Activated CD4-positive, CD25-positive, alpha-beta regulatory T cell (primary cell): ENCODE data around the gene COG8.

Experiments
- DNase-seq, 4 experiments: peaks; one replicate each; lab custom pipeline; 2025; lab: John Stamatoyannopoulos, UW

COG8 gene

GRCh38 chr16:69346683-69347082 is 7.3 kb upstream of the COG8 start:
- no peak for DNase-seq

- no peak for DNase-seq
Observed at GRCh38 chr16:69345923-69346322, 6.6 kb upstream of the COG8 start.

- DNase-seq: no peak
Observed at GRCh38 chr16:69344171-69344570, 4.8 kb upstream of the COG8 start.

- no peak for DNase-seq
Observed at GRCh38 chr16:69340095-69340644, 806 bp upstream of the COG8 start.

- no peak for DNase-seq
Observed at GRCh38 chr16:69338557-69339288, 641 bp downstream of the COG8 start.

GRCh38 chr16:69334696-69335095 is 4.7 kb downstream of the COG8 start:
- DNase-seq: no peak

- DNase-seq: peak; percentile 61 to 67 (median 63)
Observed at GRCh38 chr16:69330286-69331109, 8.9 kb downstream of the COG8 start, which contains the start of gene PDF. TSS of gene PDF (minus strand) at chr16:69330588. CDS start at chr16:69330570, 18 bp downstream.

- DNase-seq: peak in 2 of 4 experiments; percentile 24 to 30
Observed at GRCh38 chr16:69329369-69330285, 9.7 kb downstream of the COG8 start.

GRCh38 chr16:69328854-69329316 is 10.5 kb downstream of the COG8 start:
- no peak for DNase-seq

- no peak for DNase-seq
Observed at GRCh38 chr16:69327585-69328310, 11.6 kb downstream of the COG8 start.

GRCh38 chr16:69326172-69326873 is 13.0 kb downstream of the COG8 start:
- DNase-seq: no peak

- DNase-seq: no peak
Observed at GRCh38 chr16:69325784-69326171, 13.6 kb downstream of the COG8 start.

- DNase-seq: no peak
Observed at GRCh38 chr16:69324585-69325253, 14.6 kb downstream of the COG8 start.

GRCh38 chr16:69324013-69324531 is 15.3 kb downstream of the COG8 start:
- DNase-seq: no peak

- no peak for DNase-seq
Observed at GRCh38 chr16:69323415-69323814, 15.9 kb downstream of the COG8 start.

- DNase-seq: no peak
Observed at GRCh38 chr16:69322343-69322742, 17.0 kb downstream of the COG8 start.

GRCh38 chr16:69321080-69321479 is 18.3 kb downstream of the COG8 start:
- no peak for DNase-seq

GRCh38 chr16:69320740-69321073 is 18.7 kb downstream of the COG8 start:
- DNase-seq: no peak

GRCh38 chr16:69319826-69320739 is 19.3 kb downstream of the COG8 start:
- DNase-seq: no peak
